A673 (cell line): ENCODE results near the gene PAQR9. TPM values are rescaled to one million over a fixed set of nuclear protein-coding genes. Genes with fewer than 3 reads are reported as not detected.

Experiments
- BruUV-seq: library from RNA; stranded (reverse); fragments of 400-500 nt; replicated peaks from 2 replicates; lab custom pipeline; 2021; lab: Mats Ljungman, UMichigan
- CTCF ChIA-PET: fragments of 300-600 bp; sonication (Branson Sonifier 250); formaldehyde crosslinking; loops from one replicate; lab custom pipeline; 2022; ENCODE audit warnings: antibody characterized with exemption; lab: Charles Lee
- POLR2A ChIA-PET: fragments of 300-600 bp; sonication (Branson Sonifier 250); formaldehyde crosslinking; loops from one replicate; lab custom pipeline; 2022; ENCODE audit warnings: antibody characterized with exemption; ENCODE audit not compliant: low non-redundant PET; lab: Charles Lee
- DNase-seq: peaks from one replicate; pipeline ENCODE4 v3.0.0-alpha.2; 2015; ENCODE audit warnings: low spot score
- H3K27ac ChIP-seq: fragments of 200-600 bp; sonication (generic); 2 replicates; pipeline ENCODE4 v1.5.1; 2016; ENCODE audit warnings: mixed run types, low read depth, mild to moderate bottlenecking, mixed read lengths, antibody characterized with exemption, low read length; ENCODE audit not compliant: poor library complexity, severe bottlenecking
- H3K27me3 ChIP-seq: fragments of 200-600 bp; sonication (generic); replicated peaks from 2 replicates; pipeline ENCODE4 v1.6.1; 2017; ENCODE audit warnings: mixed run types, low read depth, mild to moderate bottlenecking, mixed read lengths, antibody characterized with exemption, low read length; ENCODE audit not compliant: insufficient read depth, poor library complexity
- H3K36me3 ChIP-seq: fragments of 200-600 bp; sonication (generic); 2 replicates; pipeline ENCODE4 v1.6.1; 2016; ENCODE audit warnings: mixed run types, mild to moderate bottlenecking, mixed read lengths, antibody characterized with exemption, low read length; ENCODE audit not compliant: insufficient read depth, poor library complexity, severe bottlenecking
- H3K4me1 ChIP-seq: fragments of 200-600 bp; sonication (generic); 2 replicates; pipeline ENCODE4 v1.6.1; 2017; ENCODE audit warnings: mixed run types, mild to moderate bottlenecking, mixed read lengths, antibody characterized with exemption, low read length; ENCODE audit not compliant: insufficient read depth, poor library complexity, severe bottlenecking
- H3K4me3 ChIP-seq: fragments of 200-600 bp; sonication (generic); 2 replicates; pipeline ENCODE4 v1.5.1; 2016; ENCODE audit warnings: low read depth, mixed run types, mild to moderate bottlenecking, mixed read lengths, low read length; ENCODE audit not compliant: poor library complexity, severe bottlenecking
- H3K9me3 ChIP-seq: fragments of 200-600 bp; sonication (generic); 2 replicates; pipeline ENCODE4 v1.6.1; 2016; ENCODE audit warnings: mixed run types, low read depth, mild to moderate bottlenecking, mixed read lengths, antibody characterized with exemption, low read length; ENCODE audit not compliant: poor library complexity, severe bottlenecking
- CTCF ChIP-seq: fragments of 300-800, 200-600 bp; sonication (generic); conservative IDR thresholded peaks from 2 replicates; pipeline ENCODE4 v1.5.1; 2017; ENCODE audit warnings: low read depth, mild to moderate bottlenecking, antibody characterized with exemption, low read length, moderate library complexity, mixed read lengths
- EZH2 ChIP-seq: fragments of 200-600 bp; sonication (generic); IDR thresholded peaks from 2 replicates; pipeline ENCODE4 v1.6.1; 2017; ENCODE audit warnings: borderline replicate concordance, low read depth, mild to moderate bottlenecking, mixed read lengths, antibody characterized with exemption, low read length; ENCODE audit not compliant: poor library complexity, severe bottlenecking
- intact Hi-C: fragments of 100-400 bp; cut with micrococcal nuclease; formaldehyde crosslinking; loops from one replicate; pipeline ENCODE4 v1.10.0; 2022; ENCODE audit not compliant: unreplicated experiment
- total RNA-seq: library from RNA; stranded (reverse); gene quantifications from 2 replicates; pipeline ENCODE4 v1.2.3, GENCODE V29; 2021

The PAQR9 gene
- total RNA-seq, 1 experiment from 2014 or later, result 0.19 TPM

DNA sequence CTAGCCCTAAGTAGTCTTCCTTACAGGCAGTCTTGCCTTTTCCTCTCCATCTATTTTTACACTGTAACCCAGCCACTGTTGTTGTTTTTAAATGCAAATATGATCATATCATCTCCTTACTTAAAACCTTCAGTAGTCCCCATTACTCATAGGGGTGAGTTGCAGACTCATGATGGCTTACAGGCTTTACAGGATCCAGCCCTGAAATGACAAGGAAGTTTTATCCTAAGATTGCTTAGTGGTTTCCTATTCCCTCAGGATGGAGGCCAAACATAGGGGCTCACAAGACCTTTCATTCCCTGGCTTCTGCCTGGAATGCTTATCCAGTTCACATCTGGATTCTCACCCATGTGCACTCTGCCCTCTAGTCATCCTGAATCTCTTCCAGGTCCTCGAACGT, 46.9 kb downstream of the PAQR9 start:
- BruUV-seq, result no TSS peak
- CTCF ChIA-PET, result no interaction called here
- H3K27ac ChIP-seq, result no peak overlapping the region

DNA sequence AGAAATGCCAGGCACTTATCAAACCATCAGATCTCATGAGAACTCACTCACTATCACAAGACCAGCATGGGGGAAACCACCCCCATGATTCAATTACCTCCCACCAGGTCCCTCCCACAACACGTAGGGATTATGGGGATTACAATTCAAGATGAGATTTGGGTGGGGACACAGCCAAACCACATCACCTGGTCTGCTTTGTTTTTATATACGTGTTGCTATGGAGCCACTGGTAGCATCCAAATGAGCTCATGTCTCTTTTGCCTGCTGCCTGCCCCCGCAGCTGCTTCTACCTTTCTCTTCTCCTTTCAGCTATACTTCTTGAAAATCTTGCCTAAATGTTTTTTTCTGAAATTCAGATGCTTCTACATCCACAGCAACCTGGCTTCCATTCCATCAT, 47.8 kb downstream of the PAQR9 start:
- no peak for DNase-seq
- Histone ChIP-seq H3K27me3 (peaks cover 14% of the 10 kb centered on the region), H3K4me1 (no peaks in the 10 kb centered on the region), H3K9me3 (no peaks in the 10 kb centered on the region), H3K4me3 (no peak overlapping the region), H3K27ac (no peak overlapping the region), H3K36me3 (no peaks in the 10 kb centered on the region)
- ChIA-PET POLR2A (no interaction called here), CTCF (no interaction called here)
- no peak for TF ChIP-seq EZH2
- TF ChIP-seq CTCF, result no peak
- intact Hi-C loops, result no loop called here
- no TSS peak for BruUV-seq

More for the DNA sequence above, 46.9 kb downstream of the PAQR9 start:
- intact Hi-C loops, result no loop called here
- Histone ChIP-seq H3K36me3 (no peaks in the 10 kb centered on the region), H3K27me3 (peaks cover 14% of the 10 kb centered on the region), H3K9me3 (no peaks in the 10 kb centered on the region), H3K4me1 (no peaks in the 10 kb centered on the region), H3K4me3 (no peak overlapping the region)
- TF ChIP-seq CTCF (no peak), EZH2 (no peak)
- DNase-seq, result no peak
- POLR2A ChIA-PET, result no interaction called here

- Histone ChIP-seq H3K9me3 (no peaks in the 10 kb centered on the region), H3K27ac (no peak overlapping the region), H3K36me3 (no peaks in the 10 kb centered on the region), H3K4me3 (no peak overlapping the region), H3K4me1 (no peaks in the 10 kb centered on the region), H3K27me3 (peaks cover 14% of the 10 kb centered on the region)
- intact Hi-C loops, result no loop called here
- DNase-seq, result no peak
- BruUV-seq, result no TSS peak
- CTCF ChIA-PET, result no interaction called here
- POLR2A ChIA-PET, result no interaction called here
- no peak for TF ChIP-seq EZH2
These were observed 49.1 kb downstream of the PAQR9 start for GRCh38 chr3:142914286-142914811.

- no peak for DNase-seq
- no peaks in the 10 kb centered on the region for H3K9me3 ChIP-seq
- TF ChIP-seq EZH2 (no peak), CTCF (no peak)
- no peaks in the 10 kb centered on the region for H3K4me1 ChIP-seq
- peaks cover 14% of the 10 kb centered on the region for H3K27me3 ChIP-seq
- H3K36me3 ChIP-seq, result no peaks in the 10 kb centered on the region
- intact Hi-C loops, result no loop called here
- no TSS peak for BruUV-seq
- ChIA-PET POLR2A (no interaction called here), CTCF (no interaction called here)
- H3K27ac ChIP-seq, result no peak overlapping the region
- no peak overlapping the region for H3K4me3 ChIP-seq
These were observed 50.0 kb downstream of the PAQR9 start for GRCh38 chr3:142913432-142913831.
